Astrocyte of the spinal cord (primary cell): Measurements from ENCODE around the gene DUSP28.

ENCODE experiments used
- DNase-seq: peaks from one replicate; pipeline ENCODE4 v3.0.0; 2011; ENCODE audit warnings: low read depth, low spot score
- H3K4me3 ChIP-seq: 2 replicates; pipeline ENCODE4 v1.5.1; 2011; ENCODE audit warnings: low read depth, mild to moderate bottlenecking, low read length, moderate library complexity
- CTCF ChIP-seq: IDR thresholded peaks from 2 replicates; pipeline ENCODE4 v1.5.1; 2012; ENCODE audit warnings: low read depth, mild to moderate bottlenecking, low read length, inconsistent platforms
- in situ Hi-C: cut with HindIII; loops from 2 replicates; pipeline ENCODE4 v1.10.0; 2017; ENCODE audit warnings: low sequenced_read_pairs

DUSP28 gene

GRCh38 chr2:240593026-240593702 is 33.0 kb downstream of the DUSP28 start:
- H3K4me3 ChIP-seq = no peak overlapping the region
- in situ Hi-C loops = no loop called here
- TF ChIP-seq CTCF = no peak
- no peak for DNase-seq

GRCh38 chr2:240593703-240594451 is 33.7 kb downstream of the DUSP28 start:
- DNase-seq = no peak
- in situ Hi-C loops = no loop called here
- H3K4me3 ChIP-seq = no peak overlapping the region
- TF ChIP-seq CTCF = no peak

- in situ Hi-C loops = no loop called here
- H3K4me3 ChIP-seq = no peak overlapping the region
- TF ChIP-seq CTCF = no peak
- DNase-seq = no peak
Observed at GRCh38 chr2:240594511-240595380, 34.6 kb downstream of the DUSP28 start.

- H3K4me3 ChIP-seq = no peak overlapping the region
- peak; percentile 33 for TF ChIP-seq CTCF
- in situ Hi-C loops = no loop called here
- no peak for DNase-seq
Observed at GRCh38 chr2:240595381-240596079, 35.4 kb downstream of the DUSP28 start.

- DNase-seq = no peak
- no peak overlapping the region for H3K4me3 ChIP-seq
- in situ Hi-C loops = no loop called here
- TF ChIP-seq CTCF = no peak
Observed at GRCh38 chr2:240596080-240596460, 35.9 kb downstream of the DUSP28 start.

- no peak for DNase-seq
- TF ChIP-seq CTCF = no peak
- in situ Hi-C loops = no loop called here
- no peak overlapping the region for H3K4me3 ChIP-seq
Observed at GRCh38 chr2:240596491-240596931, 36.4 kb downstream of the DUSP28 start.
